ENCODE results near the gene ASPA.
"Not testable (repeated sequence)": the region's sequence is repeated elsewhere in the genome, so short reads cannot be mapped to it uniquely, and the experiment has no call there.

Gene ASPA

GRCh38 chr17:3475812-3476610 lies at the start of gene ASPA:
TSS of gene ASPA (plus strand) at chr17:3475997. CDS start at chr17:3476160, 163 bp downstream.
- DNase-seq (ENCODE audit: low spot score), result no peak

DNA sequence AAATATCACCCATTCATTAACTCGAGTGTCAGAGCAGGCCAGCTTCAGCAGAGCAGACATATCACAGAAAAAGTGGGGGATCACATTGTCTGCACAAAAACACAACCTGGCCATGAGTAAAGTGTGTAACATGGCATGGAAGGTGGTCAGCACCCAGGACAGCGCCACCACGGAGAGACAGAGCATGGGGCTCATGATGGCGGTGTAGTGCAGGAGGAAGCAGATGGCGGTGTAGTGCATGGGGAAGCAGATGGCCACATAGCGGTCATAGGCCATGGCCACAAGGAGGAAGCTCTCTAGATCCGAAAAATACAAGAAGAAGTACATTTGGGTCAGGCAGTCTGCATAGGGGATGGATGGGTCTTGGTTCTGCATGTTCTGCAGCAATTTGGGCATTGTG lies 42.6 kb upstream of the ASPA start:
- DNase-seq (ENCODE audit: low spot score), result not testable (repeated sequence)

DNA sequence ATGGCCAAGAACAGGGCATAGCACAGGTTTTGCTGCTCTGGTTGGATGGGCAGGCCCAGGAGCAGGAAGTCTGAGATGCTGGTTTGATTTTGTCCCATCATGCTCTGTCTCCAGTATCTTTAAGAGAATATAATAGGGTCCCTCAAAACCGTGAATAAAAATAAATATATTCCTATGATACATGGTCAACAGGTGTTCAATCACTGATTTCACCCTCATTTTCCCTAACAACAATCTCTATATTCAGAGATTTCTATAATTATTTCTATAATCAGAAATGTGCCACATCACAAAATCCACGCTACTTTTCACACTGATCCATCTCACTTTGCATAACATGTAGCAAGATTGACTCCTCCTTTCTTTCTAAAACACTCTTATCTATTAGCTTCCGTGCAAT lies 42.1 kb upstream of the ASPA start, which contains the start of gene OR1E2:
Gene OR1E2, minus strand, starts transcription at position 101 of the 400 bp plus-strand sequence. Its CDS starts 0 bp downstream, at position 101.
- DNase-seq (ENCODE audit: low spot score), result no peak

GRCh38 chr17:3438368-3438767 lies 37.4 kb upstream of the ASPA start:
- no peak for DNase-seq (ENCODE audit: low spot score)

DNA sequence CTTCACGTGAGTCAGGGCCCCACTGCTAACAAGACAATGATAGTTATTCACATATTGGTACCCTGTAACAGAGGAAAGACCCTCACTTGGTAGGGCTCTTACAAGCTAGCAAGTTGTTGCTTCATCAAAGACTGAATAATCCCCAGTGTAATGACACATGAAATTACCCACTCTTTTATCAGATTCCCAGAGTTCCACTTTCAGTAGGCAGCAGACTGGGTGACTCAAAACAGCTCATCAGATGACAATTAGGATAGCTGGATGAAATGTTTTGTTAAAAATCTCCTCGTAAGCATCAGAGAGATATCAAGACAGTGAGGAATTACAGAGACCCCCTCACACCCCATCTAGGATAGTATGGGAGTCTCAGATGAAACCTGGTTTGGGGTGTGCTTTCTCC lies 35.3 kb upstream of the ASPA start:
- no peak for DNase-seq (ENCODE audit: low spot score)

- DNase-seq (ENCODE audit: low spot score), result no peak
Observed at GRCh38 chr17:3447625-3448024, 28.2 kb upstream of the ASPA start.

GRCh38 chr17:3448059-3448665 lies 27.6 kb upstream of the ASPA start:
- DNase-seq (ENCODE audit: low spot score), result no peak

- DNase-seq (ENCODE audit: low spot score), result not testable (repeated sequence)
Observed at GRCh38 chr17:3466355-3466754, 9.4 kb upstream of the ASPA start.

DNA sequence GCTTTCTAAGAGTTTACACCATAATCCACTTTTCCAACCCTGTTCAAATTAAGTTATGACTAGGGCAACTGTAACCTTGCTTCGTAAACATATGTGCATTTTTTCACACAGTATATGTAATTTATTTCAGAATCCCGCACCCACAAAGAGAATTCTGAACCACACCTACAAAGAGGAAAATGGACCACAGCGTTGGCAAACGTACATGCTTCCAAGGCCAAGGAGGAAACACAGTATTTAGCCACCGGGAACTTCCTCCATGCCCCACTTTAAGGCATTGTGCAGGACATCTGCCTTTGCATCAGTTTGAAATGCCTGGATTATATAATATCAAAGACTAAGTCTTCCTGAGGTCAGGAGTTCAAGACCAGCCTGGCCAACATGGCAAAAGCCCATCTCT lies 6.3 kb upstream of the ASPA start:
- no peak for DNase-seq (ENCODE audit: low spot score)

DNA sequence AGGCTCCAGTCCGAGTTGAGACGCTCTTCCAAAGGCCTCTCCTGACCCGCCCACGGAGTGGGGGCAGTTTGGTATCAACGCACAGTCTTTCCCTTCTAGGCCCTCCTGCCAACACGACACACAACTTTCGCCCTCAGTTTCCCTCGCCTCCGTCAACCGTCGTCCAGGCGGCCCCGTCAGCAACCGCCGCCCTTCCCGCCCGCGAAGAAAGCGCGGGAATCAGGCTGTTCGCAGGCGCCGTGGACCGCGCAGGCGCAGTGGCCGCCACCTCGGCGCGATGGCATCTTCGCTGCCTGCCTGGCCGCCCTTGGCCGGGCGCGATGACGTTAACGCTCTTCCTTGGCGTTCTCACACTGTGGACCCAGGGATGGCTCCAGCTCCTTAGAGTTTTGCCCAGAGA lies 4.2 kb upstream of the ASPA start, which contains the start of gene SPATA22:
Gene SPATA22, minus strand, starts transcription at position 221 of the 400 bp plus-strand sequence. CDS start 2,494 bp downstream, outside the sequence.
- DNase-seq (ENCODE audit: low spot score), result no peak

DNA sequence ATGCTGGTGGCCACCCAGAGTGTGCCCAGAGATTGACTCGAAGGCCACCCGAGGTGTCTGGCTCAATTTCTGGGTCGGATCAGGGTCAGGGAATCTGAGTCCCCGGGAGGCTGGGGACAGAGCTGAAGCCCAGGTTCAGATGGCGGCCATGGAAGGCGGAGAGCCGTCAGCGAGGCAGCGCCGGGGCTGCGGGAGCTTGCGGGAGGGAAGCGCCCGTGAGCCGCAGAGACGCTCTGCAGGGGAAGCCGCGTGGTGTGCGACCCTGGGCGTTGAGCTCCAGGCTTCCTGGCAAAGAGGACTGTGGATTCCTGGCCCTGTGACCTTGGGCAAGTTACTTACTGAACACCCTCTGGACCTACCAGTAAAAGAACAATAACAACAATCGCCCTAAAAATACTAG lies 3.7 kb upstream of the ASPA start:
- DNase-seq (ENCODE audit: low spot score), result no peak

- peak; percentile 87 for DNase-seq (ENCODE audit: low spot score)
Observed at GRCh38 chr17:3474212-3474611, 1.6 kb upstream of the ASPA start.

- DNase-seq (ENCODE audit: low spot score), result no peak
Observed at GRCh38 chr17:3475251-3475685, 529 bp upstream of the ASPA start.

GRCh38 chr17:3479988-3480387 lies 4.2 kb downstream of the ASPA start:
- no peak for DNase-seq (ENCODE audit: low spot score)

DNA sequence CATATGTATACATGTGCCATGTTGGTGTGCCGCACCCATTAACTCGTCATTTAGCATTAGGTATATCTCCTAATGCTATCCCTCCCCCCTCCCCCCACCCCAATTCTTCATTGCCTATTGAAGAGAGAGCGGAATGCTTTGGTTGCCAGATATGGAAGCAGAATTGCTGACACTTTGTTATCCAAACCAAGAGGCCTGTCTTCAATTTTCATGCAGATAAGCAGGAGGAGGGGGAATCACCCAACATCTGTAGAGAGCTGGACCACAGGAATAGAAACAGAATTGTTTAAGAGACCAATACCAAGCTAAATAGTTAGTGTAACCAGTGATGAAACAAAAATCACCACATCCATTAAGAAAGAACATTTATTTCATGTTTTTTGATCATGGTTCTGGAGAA lies 7.1 kb downstream of the ASPA start:
- no peak for DNase-seq (ENCODE audit: low spot score)

- DNase-seq (ENCODE audit: low spot score), result no peak
Observed at GRCh38 chr17:3485481-3486068, 9.8 kb downstream of the ASPA start.

GRCh38 chr17:3497101-3497500 lies 21.3 kb downstream of the ASPA start:
- no peak for DNase-seq (ENCODE audit: low spot score)

- DNase-seq (ENCODE audit: low spot score), result no peak
Observed at GRCh38 chr17:3501344-3501743, 25.5 kb downstream of the ASPA start.

- DNase-seq (ENCODE audit: low spot score), result no peak
Observed at GRCh38 chr17:3502466-3502865, 26.7 kb downstream of the ASPA start.

DNA sequence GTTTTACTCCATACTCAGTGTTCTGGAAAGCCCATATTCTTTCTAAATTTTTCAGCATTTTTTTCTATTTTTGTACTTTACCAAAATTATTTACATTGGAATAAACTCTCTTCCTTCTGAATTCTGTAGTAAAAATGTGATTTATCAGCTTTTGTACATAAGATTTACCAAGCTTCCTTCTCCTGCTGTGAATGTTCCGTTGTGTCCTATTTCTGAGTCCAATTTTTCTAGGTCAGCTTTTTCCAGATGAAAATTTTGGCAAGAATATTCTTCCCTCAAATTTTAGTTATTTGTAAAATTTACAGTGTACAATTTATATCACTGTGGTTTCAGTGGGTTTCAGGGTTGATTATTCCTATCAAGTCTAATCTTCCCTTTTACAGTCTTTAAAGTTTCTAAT lies 27.5 kb downstream of the ASPA start:
- DNase-seq (ENCODE audit: low spot score), result no peak

DNA sequence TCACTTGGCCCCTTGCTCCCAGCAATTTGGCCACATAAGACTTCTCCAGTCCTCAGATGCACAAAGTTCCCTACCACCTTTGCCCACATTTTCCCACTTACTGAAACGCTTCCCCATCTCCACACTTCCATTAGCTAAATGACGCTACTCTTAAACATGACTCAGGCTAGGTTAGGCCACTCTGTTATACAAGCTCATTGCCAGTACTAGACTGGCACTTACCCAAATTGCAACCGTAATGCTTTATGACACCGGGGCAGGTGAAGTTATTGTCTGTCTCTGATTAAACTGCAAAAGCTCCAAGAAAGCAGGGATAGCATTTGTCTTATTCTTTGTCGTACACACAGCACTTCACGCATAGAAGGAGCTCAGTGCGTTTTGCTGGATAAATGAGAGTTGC lies 29.2 kb downstream of the ASPA start:
- no peak for DNase-seq (ENCODE audit: low spot score)

DNA sequence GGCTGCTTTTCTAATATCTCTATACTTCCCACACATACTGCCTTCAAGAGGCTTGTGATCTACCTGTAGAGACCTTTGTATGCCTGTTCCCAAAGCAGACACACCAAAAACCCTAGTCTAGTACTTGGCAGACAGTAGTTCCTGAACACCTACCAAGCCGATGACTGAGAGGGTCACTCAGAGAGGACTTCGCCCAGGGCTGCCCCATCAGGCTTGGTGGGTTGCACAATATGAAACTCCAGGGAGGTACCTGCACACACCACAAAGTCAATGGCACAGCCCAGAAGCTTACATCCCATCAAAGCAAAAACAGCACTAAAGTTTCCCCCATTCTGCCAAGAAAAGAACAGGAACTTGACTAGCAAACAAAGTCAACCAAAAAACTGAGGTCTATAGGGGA lies 30.3 kb downstream of the ASPA start:
- DNase-seq (ENCODE audit: low spot score), result peak; percentile 30

DNA sequence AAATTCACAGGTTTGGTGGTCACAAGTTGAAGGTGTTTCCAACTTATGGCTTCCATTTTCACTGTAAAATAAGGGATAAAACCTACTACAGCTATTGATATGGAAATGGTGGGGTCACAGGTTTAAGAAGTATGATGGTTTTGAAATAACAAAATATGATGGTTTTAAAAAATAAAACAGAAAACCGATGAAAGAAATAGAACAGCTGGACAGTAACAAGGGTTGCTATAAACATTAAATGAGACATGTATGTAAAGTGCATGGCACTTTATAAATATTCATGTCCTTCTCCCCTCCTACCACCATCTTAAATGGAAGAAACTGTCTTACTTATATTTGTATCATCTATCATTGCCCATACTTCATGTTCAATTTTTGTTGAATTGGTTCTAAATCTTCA lies 31.3 kb downstream of the ASPA start:
- no peak for DNase-seq (ENCODE audit: low spot score)
